Stomach (tissue), 4 donors: ENCODE data around the gene PCBD1.

Source experiments
- POLR2A ChIP-seq, 4 donors: fragments of 450-650 bp; IDR thresholded peaks; one replicate each; pipeline ENCODE4 v1.6.1; 2016; ENCODE audit warnings: antibody characterized with exemption in 4 of 4, control low read depth in 2 of 4, mild to moderate bottlenecking in 1 of 4, moderate library complexity in 1 of 4
- TF ChIP-seq, protein P1 (sequence below), 7 experiments: fragments of 450-650 bp in 4 of 7; fragments of 200-600 bp in 3 of 7; sonication (generic) in 3 of 7; IDR thresholded peaks; one replicate each; pipeline ENCODE4 v1.5.1; 2016 to 2019; ENCODE audit warnings: antibody characterized with exemption in 7 of 7, control low read depth in 2 of 7, mild to moderate bottlenecking in 1 of 7

DNA sequence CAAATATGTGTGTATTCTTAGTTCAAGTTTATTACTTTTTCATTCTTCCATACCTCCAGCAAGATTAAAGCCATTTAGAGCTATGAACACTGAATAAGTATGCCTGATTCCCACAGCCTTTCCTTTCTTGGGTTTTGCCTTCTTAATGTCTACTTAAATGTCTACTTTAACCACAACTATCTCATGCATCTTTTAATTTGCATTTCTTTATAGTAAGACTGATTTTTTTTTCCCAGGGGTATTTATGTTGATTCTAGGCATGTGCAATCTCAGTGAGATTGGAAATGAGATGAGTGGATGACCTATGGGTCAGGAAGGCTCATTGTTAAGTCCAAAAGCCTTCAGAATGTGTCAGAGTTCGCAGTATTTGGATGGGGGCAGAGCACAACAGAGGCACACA lies 3.6 kb downstream of the PCBD1 start:
- TF ChIP-seq, protein P1, sequence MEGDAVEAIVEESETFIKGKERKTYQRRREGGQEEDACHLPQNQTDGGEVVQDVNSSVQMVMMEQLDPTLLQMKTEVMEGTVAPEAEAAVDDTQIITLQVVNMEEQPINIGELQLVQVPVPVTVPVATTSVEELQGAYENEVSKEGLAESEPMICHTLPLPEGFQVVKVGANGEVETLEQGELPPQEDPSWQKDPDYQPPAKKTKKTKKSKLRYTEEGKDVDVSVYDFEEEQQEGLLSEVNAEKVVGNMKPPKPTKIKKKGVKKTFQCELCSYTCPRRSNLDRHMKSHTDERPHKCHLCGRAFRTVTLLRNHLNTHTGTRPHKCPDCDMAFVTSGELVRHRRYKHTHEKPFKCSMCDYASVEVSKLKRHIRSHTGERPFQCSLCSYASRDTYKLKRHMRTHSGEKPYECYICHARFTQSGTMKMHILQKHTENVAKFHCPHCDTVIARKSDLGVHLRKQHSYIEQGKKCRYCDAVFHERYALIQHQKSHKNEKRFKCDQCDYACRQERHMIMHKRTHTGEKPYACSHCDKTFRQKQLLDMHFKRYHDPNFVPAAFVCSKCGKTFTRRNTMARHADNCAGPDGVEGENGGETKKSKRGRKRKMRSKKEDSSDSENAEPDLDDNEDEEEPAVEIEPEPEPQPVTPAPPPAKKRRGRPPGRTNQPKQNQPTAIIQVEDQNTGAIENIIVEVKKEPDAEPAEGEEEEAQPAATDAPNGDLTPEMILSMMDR (IDR thresholded peaks at IDR 0.05): no peak
- no peak for TF ChIP-seq POLR2A (IDR thresholded peaks at IDR 0.05)
